GM19025 (cell line): ENCODE results near the gene NRF1.
"Not testable (repeated sequence)": the region's sequence is repeated elsewhere in the genome, so short reads cannot be mapped to it uniquely, and the experiment has no call there.

Experiments
- ATAC-seq: cut with Tn5 transposase; IDR thresholded peaks from one replicate; pipeline ENCODE4 v1.9.1; 2021; ENCODE audit warnings: mild to moderate bottlenecking, low read depth, moderate library complexity; ENCODE audit not compliant: unreplicated experiment

Gene NRF1

DNA sequence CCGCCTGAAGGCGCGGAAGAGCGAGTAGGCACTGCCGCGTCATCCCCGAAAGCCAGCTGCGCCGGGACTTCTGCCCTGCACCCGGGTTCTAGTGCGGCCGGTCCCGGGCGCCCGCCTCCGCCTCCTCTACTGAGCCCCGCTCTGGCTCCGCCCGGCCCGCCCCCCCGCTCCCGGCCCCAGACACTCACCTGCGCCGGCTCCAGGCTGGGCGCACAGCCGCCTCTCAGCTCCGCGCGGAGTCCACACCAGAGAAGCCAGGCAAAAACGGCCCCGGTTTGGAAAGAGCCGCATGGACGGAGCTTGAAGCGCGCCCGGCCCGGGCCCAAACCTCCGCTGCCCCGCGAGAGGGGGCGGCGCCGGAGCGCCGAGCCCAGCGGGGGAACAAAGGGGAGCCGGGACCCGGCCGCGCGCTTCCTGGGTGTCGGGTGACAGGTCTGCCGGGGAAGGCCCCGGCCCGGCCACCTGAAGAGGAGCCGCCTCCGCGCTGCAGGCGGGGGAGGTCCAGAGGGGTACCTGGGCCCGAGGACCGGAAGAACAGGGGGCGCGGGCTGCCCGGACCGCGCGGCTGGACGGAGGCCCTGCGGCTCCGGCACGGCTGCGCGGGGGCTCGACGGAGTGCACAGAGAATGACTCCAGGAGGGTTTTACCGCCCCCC, 168.2 kb downstream of the NRF1 start:
- no peak for ATAC-seq

GRCh38 chr7:129780257-129780973, 168.9 kb downstream of the NRF1 start:
- ATAC-seq: no peak

GRCh38 chr7:129780974-129781927, 169.7 kb downstream of the NRF1 start:
- ATAC-seq: no peak

GRCh38 chr7:129781928-129782817, 170.7 kb downstream of the NRF1 start:
- ATAC-seq: no peak

GRCh38 chr7:129782818-129783583, 171.5 kb downstream of the NRF1 start:
- no peak for ATAC-seq

- no peak for ATAC-seq
Measured at GRCh38 chr7:129783584-129783919, 172.0 kb downstream of the NRF1 start.

DNA sequence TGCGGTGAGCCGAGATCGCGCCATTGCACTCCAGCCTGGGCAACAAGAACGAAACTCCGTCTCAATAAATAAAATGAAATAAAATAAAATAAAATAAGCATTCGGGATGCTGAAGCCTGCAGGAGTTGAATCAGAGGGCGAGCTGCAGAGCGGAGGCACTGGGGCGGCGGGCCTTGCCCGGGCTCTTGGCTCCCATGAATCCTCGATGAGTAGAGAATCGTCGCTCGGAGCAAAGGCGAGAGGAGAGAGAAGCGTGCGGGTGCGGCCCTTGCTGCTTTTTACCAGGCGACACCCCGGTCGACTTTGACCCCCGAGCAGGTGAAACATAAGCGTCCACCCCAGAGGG, 172.9 kb downstream of the NRF1 start:
- ATAC-seq: no peak

DNA sequence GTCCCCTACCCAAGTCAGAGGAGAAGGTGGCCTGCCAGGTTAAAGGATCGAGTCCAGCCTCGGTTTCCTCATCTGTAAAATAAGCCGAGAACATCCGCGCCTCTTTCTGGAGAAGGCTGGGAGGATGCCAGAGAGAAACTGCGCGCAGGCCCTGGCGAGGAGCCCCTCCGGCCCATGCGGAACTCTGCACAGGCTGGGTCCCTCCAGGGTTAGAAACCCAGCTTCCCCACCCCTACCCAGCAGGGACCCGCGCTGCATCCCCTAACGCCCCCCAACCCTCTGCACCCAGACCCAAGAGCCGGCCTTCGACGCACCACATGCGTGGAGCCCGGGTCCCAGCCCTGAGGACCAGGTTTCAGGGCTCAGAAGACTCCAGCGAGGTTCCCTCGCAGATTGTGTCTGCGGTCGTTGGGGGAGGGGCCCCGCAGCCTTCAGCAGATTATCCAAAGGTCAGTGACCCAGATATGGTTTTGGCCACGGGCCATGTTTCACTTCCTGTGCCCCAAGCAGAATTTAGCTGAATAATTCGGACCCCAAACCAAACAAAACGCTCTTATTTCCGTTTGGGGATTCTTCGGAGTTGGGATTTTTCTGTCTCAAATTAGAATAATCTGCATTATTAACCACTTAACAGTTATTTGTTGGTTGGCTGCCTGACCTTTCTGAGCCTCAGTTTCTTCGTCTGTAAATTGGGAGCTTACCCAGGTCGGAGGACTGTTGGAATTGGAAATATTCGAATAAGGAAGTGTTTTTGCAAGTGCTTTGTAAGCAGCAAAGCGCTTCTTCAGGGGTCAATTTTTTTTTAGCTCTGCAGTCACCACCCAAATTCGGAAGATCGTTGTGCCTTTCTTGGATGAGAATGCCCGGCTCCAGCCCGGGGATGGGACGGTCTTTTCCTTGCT, 173.5 kb downstream of the NRF1 start:
- no peak for ATAC-seq

GRCh38 chr7:129785685-129786514, 174.4 kb downstream of the NRF1 start:
- no peak for ATAC-seq

- ATAC-seq: no peak
Measured at GRCh38 chr7:129786825-129787563, 175.5 kb downstream of the NRF1 start.

DNA sequence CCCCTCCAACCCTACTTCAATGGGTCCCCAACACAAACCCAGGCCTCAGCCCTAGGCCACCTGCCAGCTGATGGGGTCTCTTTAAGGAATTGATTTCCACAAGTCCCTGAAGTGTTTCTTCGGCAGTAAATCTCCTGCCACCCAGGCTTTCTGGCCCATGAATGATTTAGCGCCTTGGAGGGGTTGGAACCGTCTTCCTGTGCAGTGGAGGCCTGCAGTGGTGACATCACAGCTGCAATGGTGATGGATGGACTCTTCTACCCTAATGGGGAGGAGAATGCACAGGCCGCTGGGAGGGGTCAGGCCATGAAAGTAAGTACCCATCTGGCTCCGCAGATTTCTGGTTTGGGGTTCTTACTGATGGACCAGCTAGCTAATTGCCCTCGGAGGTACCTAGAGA, 177.5 kb downstream of the NRF1 start:
- ATAC-seq: no peak

GRCh38 chr7:129789652-129790051, 178.1 kb downstream of the NRF1 start:
- no peak for ATAC-seq

DNA sequence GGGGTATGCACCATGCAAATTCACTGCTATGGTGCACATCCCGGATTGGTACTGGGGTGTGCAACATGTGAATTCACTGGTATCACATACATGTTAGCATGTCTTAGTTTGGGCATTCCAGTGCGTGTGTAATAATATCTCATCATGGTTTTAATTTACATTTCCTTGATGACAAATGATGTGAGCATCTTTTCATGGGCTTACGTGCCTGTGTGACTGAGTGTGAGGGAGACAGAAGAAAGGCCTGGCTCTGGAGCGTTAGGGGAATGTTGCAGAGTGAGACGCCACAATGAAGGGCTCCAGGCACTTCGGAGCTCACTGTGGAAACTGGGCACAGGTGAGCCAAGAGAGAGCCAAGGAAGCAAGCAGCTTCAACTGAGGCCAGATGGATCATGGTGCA, 178.6 kb downstream of the NRF1 start:
- ATAC-seq: no peak

GRCh38 chr7:129792721-129793120, 181.2 kb downstream of the NRF1 start:
- no peak for ATAC-seq

- ATAC-seq: no peak
Measured at GRCh38 chr7:129793506-129794310, 182.2 kb downstream of the NRF1 start.

- not testable (repeated sequence) for ATAC-seq
Measured at GRCh38 chr7:129794461-129794860, 182.9 kb downstream of the NRF1 start.
